ENCODE measurements around the gene RTP5. TPM values are rescaled to one million over a fixed set of nuclear protein-coding genes. Genes with fewer than 3 reads are reported as not detected.
"Not testable (repeated sequence)": the region's sequence is repeated elsewhere in the genome, so short reads cannot be mapped to it uniquely, and the experiment has no call there.

Gene RTP5
- total RNA-seq, 6 donors from 2014 or later: 0.14 to 2.1 (median 0.69) TPM; not detected in 1

GRCh38 chr2:241913703-241914102 lies 44.2 kb downstream of the RTP5 start:
- Histone ChIP-seq H3K27ac (no peak overlapping the region), H3K27me3 (no peaks in the 10 kb centered on the region), H3K4me3 (no peak overlapping the region), H3K9me3 (peaks cover 0 to 4% (median 0%) of the 10 kb centered on the region in 4 donors), H3K4me1 (no peaks in the 10 kb centered on the region), H3K36me3 (no peaks in the 10 kb centered on the region)
- DNase-seq: no peak
- no peak for ATAC-seq (ENCODE audit: low FRiP score in 2 of 2)
- 96 to 100% methylated on average over 4 of the region's 4 CpGs for WGBS, 2 donors
- TF ChIP-seq EP300 (IDR thresholded peaks at IDR 0.05) (no peak), POLR2A (IDR thresholded peaks at IDR 0.05) (no peak), CTCF (IDR thresholded peaks at IDR 0.05) (no peak), POLR2AphosphoS5 (IDR thresholded peaks at IDR 0.05) (no peak)

- H3K4me3 ChIP-seq: no peak overlapping the region
- H3K27me3 ChIP-seq: no peaks in the 10 kb centered on the region
- DNase-seq: no peak
- H3K27ac ChIP-seq: no peak overlapping the region
- no peaks in the 10 kb centered on the region for H3K36me3 ChIP-seq
- peaks cover 0 to 4% (median 0%) of the 10 kb centered on the region in 4 donors for H3K9me3 ChIP-seq
- H3K4me1 ChIP-seq: no peaks in the 10 kb centered on the region
- TF ChIP-seq POLR2A (IDR thresholded peaks at IDR 0.05): no peak
- no peak for TF ChIP-seq POLR2AphosphoS5 (IDR thresholded peaks at IDR 0.05)
- no peak for TF ChIP-seq CTCF (IDR thresholded peaks at IDR 0.05)
- TF ChIP-seq EP300 (IDR thresholded peaks at IDR 0.05): no peak
- no peak for ATAC-seq (ENCODE audit: low FRiP score in 2 of 2)
- 83 to 91% methylated on average over 3 to 13 of the region's 13 CpGs for WGBS, 2 donors
These were observed 45.0 kb downstream of the RTP5 start for GRCh38 chr2:241914542-241914941.

GRCh38 chr2:241921631-241922030 lies 52.1 kb downstream of the RTP5 start:
- 78 to 100% methylated on average over 1 to 6 of the region's 9 CpGs for WGBS, 2 donors
- not testable (repeated sequence) for H3K27ac ChIP-seq; ATAC-seq (ENCODE audit: low FRiP score in 2 of 2); DNase-seq; H3K4me1 ChIP-seq; H3K36me3 ChIP-seq; H3K4me3 ChIP-seq; H3K9me3 ChIP-seq; H3K27me3 ChIP-seq

- Histone ChIP-seq H3K27me3 (no peaks in the 10 kb centered on the region), H3K27ac (no peak overlapping the region), H3K9me3 (no peaks in the 10 kb centered on the region), H3K36me3 (no peaks in the 10 kb centered on the region), H3K4me3 (no peak overlapping the region), H3K4me1 (no peaks in the 10 kb centered on the region)
- WGBS, 2 donors: 75 to 89% methylated on average over 4 to 6 of the region's 9 CpGs
- ATAC-seq (ENCODE audit: low FRiP score in 2 of 2) (no peak), DNase-seq (no peak)
- TF ChIP-seq POLR2AphosphoS5 (IDR thresholded peaks at IDR 0.05) (no peak), CTCF (IDR thresholded peaks at IDR 0.05) (no peak), EP300 (IDR thresholded peaks at IDR 0.05) (no peak), POLR2A (IDR thresholded peaks at IDR 0.05) (no peak)
These were observed 52.9 kb downstream of the RTP5 start for GRCh38 chr2:241922411-241922810.

- not testable (repeated sequence) for H3K27ac ChIP-seq; H3K9me3 ChIP-seq; H3K27me3 ChIP-seq; H3K4me3 ChIP-seq; ATAC-seq (ENCODE audit: low FRiP score in 2 of 2); DNase-seq; H3K4me1 ChIP-seq; H3K36me3 ChIP-seq
- WGBS, 2 donors: 76 to 88% methylated on average over 4 to 9 of the region's 13 CpGs
These were observed 53.5 kb downstream of the RTP5 start for GRCh38 chr2:241922816-241923601.

Other genes with a start within 250 kb of the RTP5 start
- 10 to 100 TPM; 36.6 to 85.9 (median 48.1) TPM for gene THAP4, start 232.6 kb upstream of the RTP5 start, total RNA-seq
- gene ATG4B, start 232.0 kb upstream of the RTP5 start, total RNA-seq: 100 to 1,000 TPM in 1 of 6 donors, 10 to 100 TPM in 5; 53.1 to 213 (median 68.1) TPM
- gene DTYMK, start 182.9 kb upstream of the RTP5 start, total RNA-seq: 10 to 100 TPM; 10.2 to 43.0 (median 19.6) TPM
- 100 to 1,000 TPM in 1 of 6 donors, 10 to 100 TPM in 5; 20.2 to 181 (median 41.5) TPM for gene ING5, start 167.7 kb upstream of the RTP5 start, total RNA-seq
- 100 to 1,000 TPM in 1 of 6 donors, 10 to 100 TPM in 5; 12.5 to 155 (median 35.8) TPM for gene D2HGDH, start 135.1 kb upstream of the RTP5 start, total RNA-seq
- 1 to 10 TPM in 1 of 6 donors, under 1 TPM in 2, not detected in 3; 0.59 to 2.1 (median 0.91) TPM for gene GAL3ST2, start 92.9 kb upstream of the RTP5 start, total RNA-seq
- 1 to 10 TPM in 1 of 6 donors, not detected in 5; 2.9 TPM for gene NEU4, start 60.5 kb upstream of the RTP5 start, total RNA-seq
- gene PDCD1, start 10.8 kb upstream of the RTP5 start, total RNA-seq: 1 to 10 TPM in 2 of 6 donors, under 1 TPM in 3, not detected in 1; 0.49 to 4.2 (median 0.91) TPM

All from upper lobe of left lung (tissue), 6 donors.